Vagina (tissue), 2 donors: ENCODE results near the gene EMSY.

ENCODE experiments used
- CTCF ChIP-seq, 3 experiments: fragments of 450-650 bp in 2 of 3; fragments of 200-600 bp in 1 of 3; sonication (generic) in 1 of 3; IDR thresholded peaks; one replicate each; pipeline ENCODE4 v1.5.1; 2017 to 2019; ENCODE audit warnings: antibody characterized with exemption in 3 of 3, mild to moderate bottlenecking in 2 of 3, moderate library complexity in 2 of 3
- POLR2AphosphoS5 ChIP-seq, 2 donors: sonication (generic); formaldehyde crosslinking; IDR thresholded peaks; one replicate each; pipeline ENCODE4 v1.9.0; 2017; ENCODE audit warnings: antibody characterized with exemption in 2 of 2, mild to moderate bottlenecking in 2 of 2, low read depth in 1 of 2; ENCODE audit not compliant: insufficient read depth in 1 of 2

GRCh38 chr11:76524461-76524860 is 79.6 kb downstream of the EMSY start:
- no peak for TF ChIP-seq CTCF (IDR thresholded peaks at IDR 0.05)
- TF ChIP-seq POLR2AphosphoS5 (IDR thresholded peaks at IDR 0.05; ENCODE audit: insufficient read depth in 1 of 2, low read depth in 1 of 2) = no peak
